Fibroblast of lung (primary cell): ENCODE results near the gene CFAP90. TPM values are rescaled to one million over a fixed set of nuclear protein-coding genes. Genes with fewer than 3 reads are reported as not detected.

Experiments
- DNase-seq, 2 donors: peaks; one replicate each; pipeline versions ENCODE4 v3.0.0 to v3.0.0-alpha.2; 2010; ENCODE audit warnings: low read depth in 2 of 2
- H2AFZ ChIP-seq: 2 replicates; pipeline ENCODE4 v1.5.1; 2012; ENCODE audit warnings: low read length, control low read depth, inconsistent platforms
- H3K27ac ChIP-seq: 2 replicates; pipeline ENCODE4 v1.5.1; 2011; ENCODE audit warnings: low read length, control low read depth; ENCODE audit not compliant: insufficient read depth
- H3K27me3 ChIP-seq: 2 replicates; pipeline ENCODE4 v1.5.1; 2011; ENCODE audit warnings: mild to moderate bottlenecking, low read length; ENCODE audit not compliant: control insufficient read depth, insufficient read depth
- H3K36me3 ChIP-seq: 2 replicates; pipeline ENCODE4 v1.5.1; 2011; ENCODE audit warnings: low read length; ENCODE audit not compliant: control insufficient read depth, insufficient read depth
- H3K4me1 ChIP-seq: 2 replicates; pipeline ENCODE4 v1.5.1; 2011; ENCODE audit warnings: low read length; ENCODE audit not compliant: control insufficient read depth, insufficient read depth; ENCODE audit errors: extremely low read depth
- H3K4me2 ChIP-seq: 2 replicates; pipeline ENCODE4 v1.5.1; 2011; ENCODE audit warnings: low read length, control low read depth; ENCODE audit not compliant: insufficient read depth; ENCODE audit errors: extremely low read depth
- H3K4me3 ChIP-seq, 4 experiments: fragments of 200-600 bp in 1 of 4; sonication (generic) in 1 of 4; replicated peaks in 1 of 4; 2 replicates each; pipeline ENCODE4 v1.5.1; 2011 to 2016; ENCODE audit warnings: low read length in 4 of 4, low read depth in 3 of 4, mild to moderate bottlenecking in 3 of 4, control low read depth in 2 of 4, inconsistent platforms in 1 of 4, mixed read lengths in 1 of 4; ENCODE audit not compliant: insufficient read depth in 1 of 4; ENCODE audit errors: control extremely low read depth in 1 of 4
- H3K79me2 ChIP-seq: 2 replicates; pipeline ENCODE4 v1.5.1; 2012; ENCODE audit warnings: mild to moderate bottlenecking, low read length, inconsistent platforms; ENCODE audit not compliant: control insufficient read depth, insufficient read depth
- H3K9ac ChIP-seq: 2 replicates; pipeline ENCODE4 v1.5.1; 2011; ENCODE audit warnings: mild to moderate bottlenecking, low read length, control low read depth; ENCODE audit not compliant: insufficient read depth
- H3K9me3 ChIP-seq: 2 replicates; pipeline ENCODE4 v1.5.1; 2012; ENCODE audit warnings: low read depth, low read length; ENCODE audit not compliant: control insufficient read depth, insufficient read depth
- H4K20me1 ChIP-seq: 2 replicates; pipeline ENCODE4 v1.5.1; 2011; ENCODE audit warnings: low read length; ENCODE audit not compliant: control insufficient read depth, insufficient read depth; ENCODE audit errors: extremely low read depth
- CTCF ChIP-seq, 2 donors: IDR thresholded peaks in 1 of 2; conservative IDR thresholded peaks in 1 of 2; 1 replicate in 1 of 2; 2 replicates in 1 of 2; pipeline ENCODE4 v1.5.1; 2011 to 2012; ENCODE audit warnings: low read length in 2 of 2, control low read depth in 1 of 2, inconsistent platforms in 1 of 2, low read depth in 1 of 2, mild to moderate bottlenecking in 1 of 2
- EZH2 ChIP-seq: IDR thresholded peaks from 2 replicates; pipeline ENCODE4 v1.5.1; 2012; ENCODE audit warnings: low read length, control low read depth, mild to moderate bottlenecking; ENCODE audit errors: missing control alignments
- polyA plus RNA-seq, 2 donors: library from polyadenylated mRNA; depleted of rRNA in 1 of 2; stranded (reverse) in 1 of 2; unstranded in 1 of 2; fragments of >200 nt; gene quantifications; 2 replicates each; pipeline ENCODE4 v1.2.1, GENCODE V29; 2011 to 2012; ENCODE audit warnings: missing spikeins in 1 of 2
- total RNA-seq: library from RNA; depleted of rRNA; stranded (reverse); fragments of >200 nt; gene quantifications from 2 replicates; pipeline ENCODE4 v1.2.1, GENCODE V29; 2014

Gene CFAP90
- total and polyA plus RNA-seq, 2 donors (not counting 1 experiment from before 2014, with no cell fraction given) = not detected

GRCh38 chr5:7824995-7825394 lies 25.9 kb downstream of the CFAP90 start:
- H3K79me2 ChIP-seq = no peaks in the 10 kb centered on the region
- no peak overlapping the region for H3K4me3 ChIP-seq
- H2AFZ ChIP-seq = no peak overlapping the region
- H3K9me3 ChIP-seq = no peaks in the 10 kb centered on the region
- DNase-seq = no peak
- H3K27ac ChIP-seq = no peak overlapping the region
- TF ChIP-seq EZH2 (no peak), CTCF (conservative IDR thresholded peaks at IDR 0.05 in 1 of 2, IDR thresholded peaks at IDR 0.05 in 1 of 2; ENCODE audit: low read depth in 1 of 2, low read length in 2 of 2) (no peak)
- H3K4me1 ChIP-seq = no peaks in the 10 kb centered on the region
- H3K27me3 ChIP-seq = no peaks in the 10 kb centered on the region
- H4K20me1 ChIP-seq = no peaks in the 10 kb centered on the region
- H3K36me3 ChIP-seq = no peaks in the 10 kb centered on the region
- H3K9ac ChIP-seq = no peak overlapping the region
- H3K4me2 ChIP-seq = no peak overlapping the region

- DNase-seq = no peak
Observed at GRCh38 chr5:7823594-7823993, 27.3 kb downstream of the CFAP90 start.

GRCh38 chr5:7822449-7822848 lies 28.5 kb downstream of the CFAP90 start:
- Histone ChIP-seq H3K9ac (no peak overlapping the region), H3K27ac (no peak overlapping the region), H3K79me2 (no peaks in the 10 kb centered on the region), H3K36me3 (no peaks in the 10 kb centered on the region), H2AFZ (no peak overlapping the region), H3K4me1 (no peaks in the 10 kb centered on the region), H3K27me3 (no peaks in the 10 kb centered on the region), H4K20me1 (no peaks in the 10 kb centered on the region), H3K4me2 (no peak overlapping the region), H3K4me3 (no peak overlapping the region), H3K9me3 (no peaks in the 10 kb centered on the region)
- TF ChIP-seq EZH2 = no peak
- TF ChIP-seq CTCF (conservative IDR thresholded peaks at IDR 0.05 in 1 of 2, IDR thresholded peaks at IDR 0.05 in 1 of 2; ENCODE audit: low read depth in 1 of 2, low read length in 2 of 2) = no peak
- DNase-seq = no peak

More at GRCh38 chr5:7823594-7823993, 27.3 kb downstream of the CFAP90 start:
- Histone ChIP-seq H3K36me3 (no peaks in the 10 kb centered on the region), H4K20me1 (no peaks in the 10 kb centered on the region), H3K4me1 (no peaks in the 10 kb centered on the region), H3K9me3 (no peaks in the 10 kb centered on the region), H3K4me3 (no peak overlapping the region), H3K27ac (no peak overlapping the region), H3K27me3 (no peaks in the 10 kb centered on the region), H3K4me2 (no peak overlapping the region), H3K79me2 (no peaks in the 10 kb centered on the region), H2AFZ (no peak overlapping the region), H3K9ac (no peak overlapping the region)
- TF ChIP-seq CTCF (conservative IDR thresholded peaks at IDR 0.05 in 1 of 2, IDR thresholded peaks at IDR 0.05 in 1 of 2; ENCODE audit: low read depth in 1 of 2, low read length in 2 of 2) (no peak), EZH2 (no peak)
